ENCODE measurements around the gene LAGE3. TPM values are rescaled to one million over a fixed set of nuclear protein-coding genes. Genes with fewer than 3 reads are reported as not detected.
A peak's percentile ranks its signal among the peaks of the same experiment; 100 is the strongest.

Gene LAGE3
- polyA plus RNA-seq, 3 donors = 9.7 to 12.0 (median 10.8) TPM

- DNase-seq (ENCODE audit: low read depth in 3 of 3, low spot score in 2 of 3) = no peak
These were observed 41.9 kb downstream of the LAGE3 start, which contains the start of gene GDI1 for GRCh38 chrX:154436983-154437752. Gene GDI1 (plus strand): TSS chrX:154437154. CDS start chrX:154437255, 101 bp downstream.

GRCh38 chrX:154436374-154436982 lies 42.6 kb downstream of the LAGE3 start:
- no peak for DNase-seq (ENCODE audit: low read depth in 3 of 3, low spot score in 2 of 3)

- no peak for DNase-seq (ENCODE audit: low read depth in 3 of 3, low spot score in 2 of 3)
These were observed 43.8 kb downstream of the LAGE3 start for GRCh38 chrX:154435171-154435733.

GRCh38 chrX:154434394-154435168 lies 44.5 kb downstream of the LAGE3 start:
- DNase-seq (ENCODE audit: low read depth in 3 of 3, low spot score in 2 of 3) = no peak

GRCh38 chrX:154433605-154434004 lies 45.5 kb downstream of the LAGE3 start:
- no peak for DNase-seq (ENCODE audit: low read depth in 3 of 3, low spot score in 2 of 3)

- no peak for DNase-seq (ENCODE audit: low read depth in 3 of 3, low spot score in 2 of 3)
These were observed 46.9 kb downstream of the LAGE3 start for GRCh38 chrX:154432210-154432609.

- DNase-seq (ENCODE audit: low read depth in 3 of 3, low spot score in 2 of 3) = no peak
These were observed 47.7 kb downstream of the LAGE3 start for GRCh38 chrX:154431341-154431740.

GRCh38 chrX:154430916-154431315 lies 48.2 kb downstream of the LAGE3 start:
- no peak for DNase-seq (ENCODE audit: low read depth in 3 of 3, low spot score in 2 of 3)

- DNase-seq (ENCODE audit: low read depth in 3 of 3, low spot score in 2 of 3) = no peak
These were observed 48.6 kb downstream of the LAGE3 start for GRCh38 chrX:154430479-154430878.

- DNase-seq (ENCODE audit: low read depth in 3 of 3, low spot score in 2 of 3) = no peak
These were observed 49.4 kb downstream of the LAGE3 start for GRCh38 chrX:154429711-154430110.

- peak in 1 of 3 donors; percentile 74 for DNase-seq (ENCODE audit: low read depth in 3 of 3, low spot score in 2 of 3)
These were observed 50.6 kb downstream of the LAGE3 start, which contains the start of gene ATP6AP1 for GRCh38 chrX:154428176-154429171. Gene ATP6AP1 (plus strand): TSS chrX:154428677. CDS start chrX:154428693, 16 bp downstream.

Other genes with a start within 250 kb of the LAGE3 start
- gene OPN1MW3, start 221.7 kb downstream of the LAGE3 start, polyA plus RNA-seq (ENCODE audit: insufficient read length in 3 of 3) = not detected
- gene TEX28, start 184.2 kb downstream of the LAGE3 start, polyA plus RNA-seq (ENCODE audit: insufficient read length in 3 of 3) = not detected
- under 1 TPM; 0.28 to 0.76 (median 0.45) TPM for gene TKTL1, start 183.5 kb downstream of the LAGE3 start, polyA plus RNA-seq (ENCODE audit: insufficient read length in 3 of 3)
- gene FLNA, start 104.6 kb downstream of the LAGE3 start, polyA plus RNA-seq (ENCODE audit: insufficient read length in 3 of 3) = 100 to 1,000 TPM; 393 to 423 (median 399) TPM
- gene EMD, start 100.0 kb downstream of the LAGE3 start, polyA plus RNA-seq (ENCODE audit: insufficient read length in 3 of 3) = 10 to 100 TPM; 64.7 to 67.6 (median 66.3) TPM
- gene RPL10, start 80.9 kb downstream of the LAGE3 start, polyA plus RNA-seq (ENCODE audit: insufficient read length in 3 of 3) = 1,000 to 10,000 TPM; 2,793 to 3,161 (median 3,142) TPM
- gene DNASE1L1, start 70.0 kb downstream of the LAGE3 start, polyA plus RNA-seq (ENCODE audit: insufficient read length in 3 of 3) = 10 to 100 TPM; 11.3 to 14.0 (median 11.4) TPM
- gene TAFAZZIN, start 67.7 kb downstream of the LAGE3 start, polyA plus RNA-seq (ENCODE audit: insufficient read length in 3 of 3) = 10 to 100 TPM; 26.1 to 30.1 (median 28.7) TPM
- gene ATP6AP1, start 50.6 kb downstream of the LAGE3 start, polyA plus RNA-seq (ENCODE audit: insufficient read length in 3 of 3) = 100 to 1,000 TPM; 136 to 162 (median 151) TPM
- gene GDI1, start 42.1 kb downstream of the LAGE3 start, polyA plus RNA-seq (ENCODE audit: insufficient read length in 3 of 3) = 100 to 1,000 TPM; 106 to 109 (median 107) TPM
- gene FAM50A, start 35.1 kb downstream of the LAGE3 start, polyA plus RNA-seq (ENCODE audit: insufficient read length in 3 of 3) = 10 to 100 TPM; 51.3 to 58.1 (median 55.9) TPM
- gene PLXNA3, start 21.0 kb downstream of the LAGE3 start, polyA plus RNA-seq (ENCODE audit: insufficient read length in 3 of 3) = 10 to 100 TPM; 33.5 to 40.7 (median 38.1) TPM
- 10 to 100 TPM; 25.6 to 29.3 (median 28.1) TPM for gene UBL4A, start 7.3 kb upstream of the LAGE3 start, polyA plus RNA-seq (ENCODE audit: insufficient read length in 3 of 3)
- 10 to 100 TPM; 15.9 to 18.3 (median 15.9) TPM for gene SLC10A3, start 11.3 kb upstream of the LAGE3 start, polyA plus RNA-seq (ENCODE audit: insufficient read length in 3 of 3)
- 10 to 100 TPM; 24.3 to 29.3 (median 28.0) TPM for gene FAM3A, start 37.0 kb upstream of the LAGE3 start, polyA plus RNA-seq (ENCODE audit: insufficient read length in 3 of 3)
- gene G6PD, start 67.6 kb upstream of the LAGE3 start, polyA plus RNA-seq (ENCODE audit: insufficient read length in 3 of 3) = 10 to 100 TPM; 37.7 to 40.9 (median 39.4) TPM
- 10 to 100 TPM; 11.1 to 17.9 (median 15.4) TPM for gene IKBKG, start 68.3 kb upstream of the LAGE3 start, polyA plus RNA-seq (ENCODE audit: insufficient read length in 3 of 3)
- gene CTAG1A, start 105.9 kb upstream of the LAGE3 start, polyA plus RNA-seq (ENCODE audit: insufficient read length in 3 of 3) = not detected
- not detected for gene CTAG1B, start 140.0 kb upstream of the LAGE3 start, polyA plus RNA-seq (ENCODE audit: insufficient read length in 3 of 3)
- not detected for gene CTAG2, start 174.3 kb upstream of the LAGE3 start, polyA plus RNA-seq (ENCODE audit: insufficient read length in 3 of 3)